HCT116 (cell line): ENCODE results near the gene HSPA2. TPM values are rescaled to one million over a fixed set of nuclear protein-coding genes. Genes with fewer than 3 reads are reported as not detected.
"Not testable (repeated sequence)": the region's sequence is repeated elsewhere in the genome, so short reads cannot be mapped to it uniquely, and the experiment has no call there.

ENCODE experiments used
- ATAC-seq: fragments of 200-7000 bp; cut with Tn5 transposase; 2 replicates; pipeline ENCODE4 v1.9.1; 2020; ENCODE audit warnings: mild to moderate bottlenecking, moderate library complexity
- BruUV-seq: library from RNA; stranded (reverse); fragments of 400-500 nt; replicated peaks from 2 replicates; lab custom pipeline; 2021; lab: Mats Ljungman, UMichigan
- CTCF ChIA-PET: fragments of 300-600 bp; sonication (Branson Sonifier 250); formaldehyde crosslinking; loops from one replicate; lab custom pipeline; 2021; ENCODE audit warnings: antibody characterized with exemption; lab: Charles Lee
- POLR2A ChIA-PET: fragments of 300-600, 350-600 bp; sonication (Branson Sonifier 250); formaldehyde crosslinking; loops from one replicate; lab custom pipeline; 2021; ENCODE audit warnings: antibody characterized with exemption; lab: Charles Lee
- RAD21 ChIA-PET, 2 experiments: fragments of 300-600 bp; sonication (Branson Sonifier 250); formaldehyde crosslinking; loops; one replicate each; lab custom pipeline; 2023; ENCODE audit warnings: low total read pairs in 2 of 2; ENCODE audit not compliant: uncharacterized antibody in 2 of 2, unreplicated experiment in 2 of 2, low non-redundant PET in 1 of 2; lab: Charles Lee
- DNase-seq: peaks from one replicate; pipeline ENCODE4 v3.0.0-alpha.2; 2010; ENCODE audit warnings: low read depth, low spot score
- H2AFZ ChIP-seq: fragments of 200-600 bp; shearing (Covaris generic), sonication (generic); 2 replicates; pipeline ENCODE4 v1.6.1; 2017; ENCODE audit warnings: low read depth, mixed run types, mixed read lengths, antibody characterized with exemption, low read length; ENCODE audit not compliant: poor library complexity, severe bottlenecking
- H3K27ac ChIP-seq: 2 replicates; pipeline ENCODE4 v1.5.1; 2012; ENCODE audit warnings: low read depth, low read length
- H3K27me3 ChIP-seq: fragments of 200-600 bp; sonication (generic); 2 replicates; pipeline ENCODE4 v1.6.1; 2016; ENCODE audit warnings: mixed run types, low read length, mixed read lengths; ENCODE audit not compliant: insufficient read depth
- H3K36me3 ChIP-seq, 2 experiments: fragments of 200-500 bp in 1 of 2; fragments of 200-600 bp in 1 of 2; sonication (Bioruptor generic) in 1 of 2; sonication (generic) in 1 of 2; 2 replicates each; pipeline versions ENCODE4 v1.5.1 to v1.6.1; 2014 to 2016; ENCODE audit warnings: low read length in 2 of 2, inconsistent platforms in 1 of 2, mixed read lengths in 1 of 2, mixed run types in 1 of 2; ENCODE audit not compliant: insufficient read depth in 2 of 2, control insufficient read depth in 1 of 2
- H3K4me1 ChIP-seq, 2 experiments: fragments of 200-600 bp in 1 of 2; sonication (generic) in 1 of 2; 2 replicates each; pipeline versions ENCODE4 v1.5.1 to v1.6.1; 2012 to 2017; ENCODE audit warnings: low read length in 2 of 2, inconsistent platforms in 1 of 2, mild to moderate bottlenecking in 1 of 2, mixed read lengths in 1 of 2, mixed run types in 1 of 2, moderate library complexity in 1 of 2; ENCODE audit not compliant: insufficient read depth in 2 of 2, control insufficient read depth in 1 of 2
- H3K4me2 ChIP-seq: fragments of 200-600 bp; sonication (generic); 2 replicates; pipeline ENCODE4 v1.6.1; 2017; ENCODE audit warnings: mixed run types, low read length, mixed read lengths
- H3K4me3 ChIP-seq, 2 experiments: fragments of 200-600 bp in 1 of 2; sonication (generic) in 1 of 2; replicated peaks in 1 of 2; 2 replicates each; pipeline ENCODE4 v1.5.1; 2011 to 2016; ENCODE audit warnings: low read length in 2 of 2, control low read depth in 1 of 2, low read depth in 1 of 2, mild to moderate bottlenecking in 1 of 2, mixed read lengths in 1 of 2, mixed run types in 1 of 2
- H3K79me2 ChIP-seq: fragments of 200-600 bp; sonication (generic); 2 replicates; pipeline ENCODE4 v1.6.1; 2017; ENCODE audit warnings: mild to moderate bottlenecking, mixed run types, low read length, moderate library complexity, mixed read lengths; ENCODE audit not compliant: insufficient read depth
- H3K9ac ChIP-seq: fragments of 200-600 bp; sonication (generic); 2 replicates; pipeline ENCODE4 v1.6.1; 2016; ENCODE audit warnings: low read length, mixed read lengths
- H3K9me2 ChIP-seq: fragments of 200-600 bp; sonication (generic), shearing (Covaris generic); 2 replicates; pipeline ENCODE4 v1.6.1; 2017; ENCODE audit warnings: mixed run types, mild to moderate bottlenecking, moderate library complexity; ENCODE audit not compliant: insufficient read depth
- H3K9me3 ChIP-seq, 2 experiments: fragments of 200-500 bp in 1 of 2; fragments of 200-600 bp in 1 of 2; sonication (Bioruptor generic) in 1 of 2; sonication (generic) in 1 of 2; 2 replicates each; pipeline ENCODE4 v1.6.1; 2014 to 2017; ENCODE audit warnings: low read length in 2 of 2, mixed read lengths in 2 of 2, inconsistent platforms in 1 of 2, low read depth in 1 of 2, mild to moderate bottlenecking in 1 of 2, mixed run types in 1 of 2, moderate library complexity in 1 of 2; ENCODE audit not compliant: control insufficient read depth in 1 of 2, insufficient read depth in 1 of 2
- H4K20me1 ChIP-seq: fragments of 200-600 bp; sonication (generic), shearing (Covaris generic); 2 replicates; pipeline ENCODE4 v1.6.1; 2017; ENCODE audit warnings: mixed run types, mild to moderate bottlenecking, moderate library complexity; ENCODE audit not compliant: insufficient read depth
- RAD21 ChIP-seq: IDR thresholded peaks from 2 replicates; pipeline ENCODE4 v1.6.1; 2012; ENCODE audit warnings: low read depth, mild to moderate bottlenecking
- REST ChIP-seq: IDR thresholded peaks from 2 replicates; pipeline ENCODE4 v1.6.1; 2012; ENCODE audit warnings: low read depth
- intact Hi-C: fragments of 100-400 bp; cut with micrococcal nuclease; formaldehyde crosslinking; loops from 2 replicates; pipeline ENCODE4 v1.10.0; 2022
- total RNA-seq: library from RNA; stranded (reverse); gene quantifications from one replicate; pipeline ENCODE4 v1.2.1, GENCODE V29; 2021; ENCODE audit not compliant: unreplicated experiment

The HSPA2 gene
- total RNA-seq, 1 experiment from 2014 or later, result 2.5 TPM

- no peak for TF ChIP-seq REST
- no peak for TF ChIP-seq RAD21
Measured at GRCh38 chr14:64569138-64569631, 28.6 kb downstream of the HSPA2 start (continued).

GRCh38 chr14:64569646-64570045, 29.1 kb downstream of the HSPA2 start:
- H3K4me3 ChIP-seq, RAD21 ChIA-PET, intact Hi-C loops, H3K79me2 ChIP-seq, H3K9me3 ChIP-seq, H3K36me3 ChIP-seq, BruUV-seq, H3K27me3 ChIP-seq, ATAC-seq, DNase-seq, POLR2A ChIA-PET, H3K9me2 ChIP-seq, H4K20me1 ChIP-seq: not testable (repeated sequence)
- peaks cover 18 to 19% of the 10 kb centered on the region in 2 experiments for H3K4me1 ChIP-seq
- H3K9ac ChIP-seq, result peak overlapping the region; percentile 24
- H2AFZ ChIP-seq, result peak overlapping the region; percentile 92
- CTCF ChIA-PET, result interaction anchor here (0.7 kb wide), 1 partner anchor 19 kb away, joined by 3 read pairs; no protein-coding TSS in a partner anchor
- peak overlapping the region; percentile 67 for H3K4me2 ChIP-seq
- peak overlapping the region; percentile 60 for H3K27ac ChIP-seq
